ENCODE measurements around the gene C4orf50.

GRCh38 chr4:5874811-5875449 is 143.3 kb downstream of the C4orf50 start:
- TF ChIP-seq CTCF (IDR thresholded peaks at IDR 0.05) = no peak
- TF ChIP-seq POLR2A (IDR thresholded peaks at IDR 0.05) = no peak
